ENCODE results near the gene EZR. TPM values are rescaled to one million over a fixed set of nuclear protein-coding genes. Genes with fewer than 3 reads are reported as not detected.
A peak's percentile ranks its signal among the peaks of the same experiment; 100 is the strongest.

EZR gene
- polyA plus RNA-seq, 3 donors: 68.1 to 95.8 (median 86.3) TPM

DNA sequence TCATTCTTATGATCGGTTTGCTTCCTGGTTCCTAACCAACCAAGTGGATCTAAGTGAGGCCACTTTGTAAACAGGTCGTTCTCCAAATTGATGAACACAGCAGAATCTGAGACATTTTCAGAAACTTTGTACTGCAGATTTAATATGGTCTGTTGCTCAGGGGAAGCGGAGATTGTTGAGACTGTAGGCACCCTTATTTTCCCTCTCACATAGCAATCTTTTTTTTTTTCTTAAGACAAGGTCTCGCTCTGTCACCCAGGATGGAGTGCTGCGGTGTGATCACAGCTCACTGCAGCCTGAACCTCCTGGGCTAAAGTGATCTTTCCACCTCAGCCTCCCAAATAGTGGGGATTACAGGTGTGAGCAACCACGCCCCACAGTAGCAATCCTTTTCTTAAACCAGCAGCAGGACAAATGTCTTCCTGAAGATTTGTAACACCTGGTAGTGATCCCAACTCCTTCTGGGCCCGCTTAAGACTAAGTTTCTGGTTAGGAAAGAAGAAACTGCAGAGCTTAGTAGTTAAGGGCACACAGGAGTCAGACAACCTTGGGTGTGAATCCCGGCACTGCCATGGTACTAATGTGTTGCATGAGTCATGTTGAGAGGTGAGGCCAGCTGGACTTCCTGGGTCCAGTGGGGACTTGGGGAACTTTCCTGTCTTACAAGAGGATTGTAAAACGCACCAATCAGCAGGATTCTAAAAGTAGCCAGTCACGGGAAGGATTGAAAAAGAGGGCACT, 48.4 kb upstream of the EZR start:
- Histone ChIP-seq H3K4me3 (replicated peaks in 1 of 3; ENCODE audit: low read depth in 2 of 3, low read length in 3 of 3) (no peak overlapping the region), H3K27me3 (ENCODE audit: control insufficient read depth in 2 of 2, insufficient read depth in 2 of 2, low read length in 2 of 2) (no peaks in the 10 kb centered on the region), H2AFZ (ENCODE audit: insufficient read depth, low read depth, low read length, poor library complexity, severe bottlenecking) (no peak overlapping the region), H3K79me2 (ENCODE audit: insufficient read depth, low read length) (no peaks in the 10 kb centered on the region), H3K9ac (ENCODE audit: insufficient read depth, low read length, poor library complexity, severe bottlenecking) (no peak overlapping the region), H3K36me3 (replicated peaks in 1 of 2; ENCODE audit: control insufficient read depth in 1 of 2, insufficient read depth in 2 of 2, low read length in 2 of 2) (no peaks in the 10 kb centered on the region), H3K4me2 (replicated peaks; ENCODE audit: extremely low read depth, low read length, poor library complexity, severe bottlenecking) (no peak overlapping the region), H4K20me1 (ENCODE audit: insufficient read depth, low read length) (no peaks in the 10 kb centered on the region), H3K9me3 (replicated peaks in 1 of 2; ENCODE audit: control insufficient read depth in 1 of 2, insufficient read depth in 1 of 2, low read length in 2 of 2) (no peaks in the 10 kb centered on the region), H3K4me1 (ENCODE audit: control insufficient read depth in 1 of 2, insufficient read depth in 2 of 2, low read length in 2 of 2) (peaks cover 18 to 19% of the 10 kb centered on the region in 2 donors), H3K27ac (ENCODE audit: low read depth in 1 of 2, low read length in 2 of 2) (no peak overlapping the region)
- Mint-ChIP-seq H3K27me3 (ENCODE audit: low read depth in 3 of 3) (peaks cover 4 to 21% (median 8%) of the 10 kb centered on the region in 3 donors), H3K4me3 (peak overlapping the region in 1 of 2 donors; percentile 28), H3K36me3 (peaks cover 0 to 4% of the 10 kb centered on the region in 2 donors), H3K27ac (peak overlapping the region in 6 of 7 donors; percentile 45 to 99 (median 63)), H3K4me1 (peaks cover 32% of the 10 kb centered on the region), H3K9me3 (peaks cover 2 to 6% (median 5%) of the 10 kb centered on the region in 7 donors)
- TF ChIP-seq, protein P1, sequence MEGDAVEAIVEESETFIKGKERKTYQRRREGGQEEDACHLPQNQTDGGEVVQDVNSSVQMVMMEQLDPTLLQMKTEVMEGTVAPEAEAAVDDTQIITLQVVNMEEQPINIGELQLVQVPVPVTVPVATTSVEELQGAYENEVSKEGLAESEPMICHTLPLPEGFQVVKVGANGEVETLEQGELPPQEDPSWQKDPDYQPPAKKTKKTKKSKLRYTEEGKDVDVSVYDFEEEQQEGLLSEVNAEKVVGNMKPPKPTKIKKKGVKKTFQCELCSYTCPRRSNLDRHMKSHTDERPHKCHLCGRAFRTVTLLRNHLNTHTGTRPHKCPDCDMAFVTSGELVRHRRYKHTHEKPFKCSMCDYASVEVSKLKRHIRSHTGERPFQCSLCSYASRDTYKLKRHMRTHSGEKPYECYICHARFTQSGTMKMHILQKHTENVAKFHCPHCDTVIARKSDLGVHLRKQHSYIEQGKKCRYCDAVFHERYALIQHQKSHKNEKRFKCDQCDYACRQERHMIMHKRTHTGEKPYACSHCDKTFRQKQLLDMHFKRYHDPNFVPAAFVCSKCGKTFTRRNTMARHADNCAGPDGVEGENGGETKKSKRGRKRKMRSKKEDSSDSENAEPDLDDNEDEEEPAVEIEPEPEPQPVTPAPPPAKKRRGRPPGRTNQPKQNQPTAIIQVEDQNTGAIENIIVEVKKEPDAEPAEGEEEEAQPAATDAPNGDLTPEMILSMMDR (IDR thresholded peaks at IDR 0.05): no peak
- peak in 2 of 3 donors; percentile 20 to 66 for DNase-seq
- WGBS (ENCODE audit: insufficient coverage): 77% methylated on average over 5 of the region's 10 CpGs
- intact Hi-C loops (cut with micrococcal nuclease): loop anchor here (2.0 to 10.0 kb wide), 3 partner anchors 13 to 153 kb away; no protein-coding TSS in a partner anchor

DNA sequence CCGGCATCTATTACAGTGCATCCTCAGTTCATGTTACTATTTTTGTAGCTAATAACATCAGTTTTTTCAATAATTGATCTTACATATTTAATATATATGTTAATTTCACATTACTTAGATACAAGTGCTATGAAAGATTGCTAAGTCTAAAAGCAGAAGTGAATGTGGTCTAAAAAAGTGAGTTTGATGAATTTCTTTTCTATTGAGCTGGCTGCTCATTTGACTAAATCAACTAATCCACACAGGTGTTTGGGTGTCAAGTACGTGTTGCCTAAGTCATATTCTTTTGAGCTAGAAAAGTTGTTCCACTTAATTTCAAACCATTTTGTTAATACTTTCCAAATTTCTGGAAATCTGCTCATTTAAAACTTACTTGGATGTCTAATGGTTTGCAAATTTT, 46.6 kb upstream of the EZR start:
- no peak overlapping the region for H3K4me3 Mint-ChIP-seq
- H3K9me3 ChIP-seq (replicated peaks in 1 of 2; ENCODE audit: control insufficient read depth in 1 of 2, insufficient read depth in 1 of 2, low read length in 2 of 2): no peaks in the 10 kb centered on the region
- no peak overlapping the region for H3K4me2 ChIP-seq (replicated peaks; ENCODE audit: extremely low read depth, low read length, poor library complexity, severe bottlenecking)
- H3K27ac ChIP-seq (ENCODE audit: low read depth in 1 of 2, low read length in 2 of 2): no peak overlapping the region
- no peak overlapping the region for H3K4me3 ChIP-seq (replicated peaks in 1 of 3; ENCODE audit: low read depth in 2 of 3, low read length in 3 of 3)
- DNase-seq: no peak
- H3K4me1 Mint-ChIP-seq: peaks cover 30% of the 10 kb centered on the region
- H2AFZ ChIP-seq (ENCODE audit: insufficient read depth, low read depth, low read length, poor library complexity, severe bottlenecking): no peak overlapping the region
- peaks cover 0 to 4% of the 10 kb centered on the region in 2 donors for H3K36me3 Mint-ChIP-seq
- peaks cover 4 to 22% (median 11%) of the 10 kb centered on the region in 3 donors for H3K27me3 Mint-ChIP-seq (ENCODE audit: low read depth in 3 of 3)
- H3K27me3 ChIP-seq (ENCODE audit: control insufficient read depth in 2 of 2, insufficient read depth in 2 of 2, low read length in 2 of 2): no peaks in the 10 kb centered on the region
- no peak overlapping the region for H3K9ac ChIP-seq (ENCODE audit: insufficient read depth, low read length, poor library complexity, severe bottlenecking)
- intact Hi-C loops (cut with micrococcal nuclease): loop anchor here in 1 of 2 donors (10.0 kb wide), 1 partner anchor 151 kb away; no protein-coding TSS in a partner anchor
- peaks cover 2 to 6% (median 5%) of the 10 kb centered on the region in 7 donors for H3K9me3 Mint-ChIP-seq
- H3K27ac Mint-ChIP-seq: no peak overlapping the region
- TF ChIP-seq, protein P1 (IDR thresholded peaks at IDR 0.05): no peak
- no peaks in the 10 kb centered on the region for H3K36me3 ChIP-seq (replicated peaks in 1 of 2; ENCODE audit: control insufficient read depth in 1 of 2, insufficient read depth in 2 of 2, low read length in 2 of 2)
- H3K4me1 ChIP-seq (ENCODE audit: control insufficient read depth in 1 of 2, insufficient read depth in 2 of 2, low read length in 2 of 2): peaks cover 17 to 18% of the 10 kb centered on the region in 2 donors
- no peaks in the 10 kb centered on the region for H3K79me2 ChIP-seq (ENCODE audit: insufficient read depth, low read length)
- no peaks in the 10 kb centered on the region for H4K20me1 ChIP-seq (ENCODE audit: insufficient read depth, low read length)
- no CpG with 5 or more reads among the region's 2 CpGs for WGBS (ENCODE audit: insufficient coverage)
